H9 (cell line): Measurements from ENCODE around the gene WIF1. TPM values are rescaled to one million over a fixed set of nuclear protein-coding genes. Genes with fewer than 3 reads are reported as not detected.

Source experiments
- DNase-seq: peaks from one replicate; pipeline ENCODE4 v3.0.0-alpha.2; 2017
- H2AFZ ChIP-seq: one replicate; pipeline ENCODE4 v1.6.1; 2013; ENCODE audit warnings: mild to moderate bottlenecking, low read length, control low read depth, moderate library complexity
- H2AK5ac ChIP-seq: 2 replicates; pipeline ENCODE4 v1.6.1; 2013; ENCODE audit warnings: low read length, control low read depth, mixed read lengths; ENCODE audit not compliant: insufficient read length
- H2BK120ac ChIP-seq: one replicate; pipeline ENCODE4 v1.6.1; 2013; ENCODE audit warnings: low read depth, mild to moderate bottlenecking, low read length, control low read depth, inconsistent platforms; ENCODE audit not compliant: poor library complexity, severe bottlenecking
- H2BK12ac ChIP-seq: 2 replicates; pipeline ENCODE4 v1.6.1; 2013; ENCODE audit warnings: low read length, control low read depth, mixed read lengths, low read depth; ENCODE audit not compliant: insufficient read length
- H2BK15ac ChIP-seq: 2 replicates; pipeline ENCODE4 v1.6.1; 2013; ENCODE audit warnings: low read depth, low read length, control low read depth
- H2BK20ac ChIP-seq: one replicate; pipeline ENCODE4 v1.6.1; 2013; ENCODE audit warnings: low read depth, mild to moderate bottlenecking, low read length, control low read depth, inconsistent platforms; ENCODE audit not compliant: poor library complexity, severe bottlenecking
- H2BK5ac ChIP-seq: 2 replicates; pipeline ENCODE4 v1.6.1; 2013; ENCODE audit warnings: low read length, control low read depth, mixed read lengths; ENCODE audit not compliant: insufficient read length
- H3K14ac ChIP-seq: 2 replicates; pipeline ENCODE4 v1.6.1; 2013; ENCODE audit warnings: low read length, control low read depth; ENCODE audit not compliant: insufficient read depth
- H3K18ac ChIP-seq: 2 replicates; pipeline ENCODE4 v1.6.1; 2013; ENCODE audit warnings: low read depth, mild to moderate bottlenecking, mixed read lengths, low read length, control low read depth; ENCODE audit not compliant: insufficient read length
- H3K23ac ChIP-seq: 2 replicates; pipeline ENCODE4 v1.6.1; 2013; ENCODE audit warnings: low read length, control low read depth, mixed read lengths, low read depth; ENCODE audit not compliant: insufficient read length
- H3K23me2 ChIP-seq: 2 replicates; pipeline ENCODE4 v1.6.1; 2013; ENCODE audit warnings: low read depth, mild to moderate bottlenecking, mixed read lengths, low read length, control low read depth; ENCODE audit not compliant: insufficient read length, poor library complexity, severe bottlenecking
- H3K27ac ChIP-seq: 2 replicates; pipeline ENCODE4 v1.5.1; 2013; ENCODE audit warnings: low read length, control low read depth, mixed read lengths, low read depth; ENCODE audit not compliant: insufficient read length
- H3K27me3 ChIP-seq: 2 replicates; pipeline ENCODE4 v1.6.1; 2013; ENCODE audit warnings: low read length, control low read depth, inconsistent platforms; ENCODE audit not compliant: insufficient read depth
- H3K4ac ChIP-seq: 2 replicates; pipeline ENCODE4 v1.6.1; 2013; ENCODE audit warnings: low read depth, mild to moderate bottlenecking, control low read depth, inconsistent platforms, low read length, moderate library complexity
- H3K4me1 ChIP-seq: 2 replicates; pipeline ENCODE4 v1.6.1; 2013; ENCODE audit warnings: low read length, control low read depth, inconsistent platforms; ENCODE audit not compliant: insufficient read depth
- H3K4me2 ChIP-seq: 2 replicates; pipeline ENCODE4 v1.6.1; 2013; ENCODE audit warnings: low read length, control low read depth, mixed read lengths; ENCODE audit not compliant: insufficient read length, insufficient read depth
- H3K56ac ChIP-seq: 2 replicates; pipeline ENCODE4 v1.6.1; 2013; ENCODE audit warnings: low read depth, mild to moderate bottlenecking, mixed read lengths, low read length, control low read depth; ENCODE audit not compliant: insufficient read length
- H3K79me1 ChIP-seq: 2 replicates; pipeline ENCODE4 v1.6.1; 2013; ENCODE audit warnings: low read depth, mild to moderate bottlenecking, moderate library complexity, low read length, control low read depth, inconsistent platforms; ENCODE audit not compliant: insufficient read depth, poor library complexity, severe bottlenecking
- H3K79me2 ChIP-seq: 2 replicates; pipeline ENCODE4 v1.6.1; 2013; ENCODE audit warnings: low read length, control low read depth, inconsistent platforms; ENCODE audit not compliant: insufficient read depth
- H3K9ac ChIP-seq: 2 replicates; pipeline ENCODE4 v1.6.1; 2013; ENCODE audit warnings: low read length, control low read depth, mixed read lengths; ENCODE audit not compliant: insufficient read length; ENCODE audit errors: extremely low read depth
- H3K9me3 ChIP-seq: one replicate; pipeline ENCODE4 v1.6.1; 2013; ENCODE audit warnings: low read depth, low read length, inconsistent platforms; ENCODE audit not compliant: control insufficient read depth
- H3T11ph ChIP-seq: one replicate; pipeline ENCODE4 v1.6.1; 2013; ENCODE audit warnings: mild to moderate bottlenecking, low read length, control low read depth, inconsistent platforms
- H4K20me1 ChIP-seq: one replicate; pipeline ENCODE4 v1.6.1; 2013; ENCODE audit not compliant: control insufficient read depth, insufficient read length, insufficient read depth
- H4K5ac ChIP-seq: 2 replicates; pipeline ENCODE4 v1.6.1; 2013; ENCODE audit warnings: low read depth, mild to moderate bottlenecking, mixed read lengths, low read length, control low read depth; ENCODE audit not compliant: insufficient read length
- H4K8ac ChIP-seq: replicated peaks from 2 replicates; pipeline ENCODE4 v1.6.1; 2013; ENCODE audit warnings: low read length, control low read depth, mixed read lengths, low read depth; ENCODE audit not compliant: insufficient read length
- H4K91ac ChIP-seq: 2 replicates; pipeline ENCODE4 v1.6.1; 2013; ENCODE audit warnings: low read depth, mild to moderate bottlenecking, moderate library complexity, mixed read lengths, low read length, control low read depth; ENCODE audit not compliant: insufficient read length
- H3K27ac Mint-ChIP-seq, 3 experiments: 2 replicates in 2 of 3; 3 replicates in 1 of 3; pipeline ENCODE4 v1.8.0; 2020 to 2021; ENCODE audit warnings: mixed read lengths in 3 of 3, mild to moderate bottlenecking in 1 of 3, moderate library complexity in 1 of 3
- H3K27me3 Mint-ChIP-seq: 2 replicates; pipeline ENCODE4 v1.8.0; 2021; ENCODE audit warnings: low read depth, mild to moderate bottlenecking, moderate library complexity, mixed read lengths
- H3K36me3 Mint-ChIP-seq, 3 experiments: 2 replicates in 2 of 3; 3 replicates in 1 of 3; pipeline ENCODE4 v1.8.0; 2020 to 2021; ENCODE audit warnings: low read depth in 3 of 3, mixed read lengths in 3 of 3; ENCODE audit not compliant: insufficient read depth in 1 of 3
- H3K4me1 Mint-ChIP-seq, 2 experiments: 2 replicates each; pipeline ENCODE4 v1.8.0; 2020; ENCODE audit warnings: mixed read lengths in 2 of 2
- H3K4me3 Mint-ChIP-seq, 2 experiments: 2 replicates in 1 of 2; 3 replicates in 1 of 2; pipeline ENCODE4 v1.8.0; 2020 to 2021; ENCODE audit warnings: mild to moderate bottlenecking in 2 of 2, mixed read lengths in 2 of 2, moderate library complexity in 1 of 2
- H3K9me3 Mint-ChIP-seq, 2 experiments: 2 replicates in 1 of 2; 3 replicates in 1 of 2; pipeline ENCODE4 v1.8.0; 2020; ENCODE audit warnings: mild to moderate bottlenecking in 2 of 2, mixed read lengths in 2 of 2, moderate library complexity in 1 of 2
- CTCF ChIP-seq: fragments of 200-600 bp; sonication (generic); conservative IDR thresholded peaks from 3 replicates; pipeline ENCODE4 v1.8.0; 2021; ENCODE audit warnings: antibody characterized with exemption, mild to moderate bottlenecking
- WGBS: extraction: QIAGEN DNeasy Blood & Tissue Kit; methylation state at CpG from one replicate; pipeline ENCODE4 v1.1.7; 2013; ENCODE audit warnings: missing lambda C conversion rate, low lambda C conversion rate, mixed read lengths; ENCODE audit not compliant: insufficient read length; ENCODE audit errors: extremely low coverage; 5-methylcytosine and 5-hydroxymethylcytosine counted together
- total RNA-seq: library from RNA; stranded (reverse); gene quantifications from 2 replicates; pipeline ENCODE4 v1.2.1, GENCODE V29; 2021

WIF1 gene
- total RNA-seq, 1 experiment from 2014 or later, result 0.98 TPM

DNA sequence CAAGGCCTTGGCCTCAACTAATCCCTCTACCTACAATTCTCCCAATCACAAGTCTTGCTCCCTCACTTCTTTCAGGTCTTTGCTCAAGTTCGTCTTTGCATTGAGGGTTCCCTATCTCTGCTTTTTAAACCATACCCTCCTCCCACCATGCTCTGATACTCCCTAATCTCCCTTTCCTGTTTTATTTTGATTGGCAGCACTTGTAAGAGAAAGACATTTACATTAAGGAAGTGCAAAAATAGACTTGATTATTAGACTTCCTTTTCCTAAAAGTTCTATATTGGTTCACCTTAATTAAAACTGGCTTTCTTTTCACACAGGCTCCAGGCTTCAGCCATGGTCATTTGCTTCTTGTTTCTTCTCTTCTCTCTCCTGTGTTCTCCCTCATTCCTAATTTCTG lies 18.3 kb upstream of the WIF1 start:
- Histone ChIP-seq H3K4me2 (no peak overlapping the region), H3K79me1 (no peaks in the 10 kb centered on the region), H3K27me3 (no peaks in the 10 kb centered on the region), H4K8ac (no peak overlapping the region), H3K14ac (no peak overlapping the region), H3K18ac (no peak overlapping the region), H2AK5ac (no peak overlapping the region), H2BK12ac (no peak overlapping the region), H2BK20ac (no peak overlapping the region), H3K23me2 (no peaks in the 10 kb centered on the region), H4K20me1 (no peaks in the 10 kb centered on the region), H3K9ac (no peak overlapping the region), H3K4ac (no peak overlapping the region), H3K79me2 (no peaks in the 10 kb centered on the region), H3T11ph (no peak overlapping the region), H3K23ac (no peak overlapping the region), H2BK15ac (no peak overlapping the region), H2BK120ac (no peak overlapping the region), H3K56ac (no peak overlapping the region), H4K5ac (no peak overlapping the region), H4K91ac (no peak overlapping the region), H3K27ac (no peak overlapping the region), H3K9me3 (no peaks in the 10 kb centered on the region), H3K4me1 (no peaks in the 10 kb centered on the region), H2BK5ac (no peak overlapping the region), H2AFZ (no peak overlapping the region)
- WGBS, result no CpG with 5 or more reads among the region's 1 CpG
- Mint-ChIP-seq H3K4me3 (no peak overlapping the region), H3K4me1 (no peaks in the 10 kb centered on the region; a peak in 1 of 4 replicates), H3K36me3 (peaks cover 0 to 9% (median 0%) of the 10 kb centered on the region in 3 experiments; a peak in 3 of 7 replicates), H3K27ac (no peak overlapping the region), H3K9me3 (peaks cover 4 to 5% of the 10 kb centered on the region in 2 experiments; a peak in 2 of 5 replicates), H3K27me3 (0 out of 2 replicates have a peak, but pooled peaks cover 4% of the 10 kb centered on the region)
- TF ChIP-seq CTCF, result no peak
- no peak for DNase-seq
